ENCODE results near the gene RASD1.

RASD1 gene

GRCh38 chr17:17527956-17528500 lies 31.8 kb upstream of the RASD1 start:
- in situ Hi-C loops (cut with HindIII; ENCODE audit: low sequenced_read_pairs) = loop anchor here (10.0 kb wide), 1 partner anchor 57 kb away; no protein-coding TSS in a partner anchor

- in situ Hi-C loops (cut with HindIII; ENCODE audit: low sequenced_read_pairs) = loop anchor here (10.0 kb wide), 1 partner anchor 57 kb away; no protein-coding TSS in a partner anchor
These were observed 31.3 kb upstream of the RASD1 start for GRCh38 chr17:17527534-17527933.

GRCh38 chr17:17526369-17526768 lies 30.2 kb upstream of the RASD1 start:
- in situ Hi-C loops (cut with HindIII; ENCODE audit: low sequenced_read_pairs) = loop anchor here (10.0 kb wide), 1 partner anchor 58 kb away; no protein-coding TSS in a partner anchor

GRCh38 chr17:17525956-17526355 lies 29.8 kb upstream of the RASD1 start:
- in situ Hi-C loops (cut with HindIII; ENCODE audit: low sequenced_read_pairs) = loop anchor here (10.0 kb wide), 1 partner anchor 59 kb away; no protein-coding TSS in a partner anchor

GRCh38 chr17:17525311-17525710 lies 29.1 kb upstream of the RASD1 start:
- in situ Hi-C loops (cut with HindIII; ENCODE audit: low sequenced_read_pairs) = loop anchor here (10.0 kb wide), 1 partner anchor 59 kb away; no protein-coding TSS in a partner anchor

- in situ Hi-C loops (cut with HindIII; ENCODE audit: low sequenced_read_pairs) = loop anchor here (10.0 kb wide), 1 partner anchor 61 kb away; no protein-coding TSS in a partner anchor
These were observed 27.7 kb upstream of the RASD1 start for GRCh38 chr17:17523731-17524490.

GRCh38 chr17:17523001-17523730 lies 27.0 kb upstream of the RASD1 start:
- in situ Hi-C loops (cut with HindIII; ENCODE audit: low sequenced_read_pairs) = loop anchor here (10.0 kb wide), 1 partner anchor 62 kb away; no protein-coding TSS in a partner anchor

GRCh38 chr17:17520599-17521232 lies 24.5 kb upstream of the RASD1 start:
- in situ Hi-C loops (cut with HindIII; ENCODE audit: low sequenced_read_pairs) = loop anchor here (10.0 kb wide), 1 partner anchor 64 kb away; no protein-coding TSS in a partner anchor

GRCh38 chr17:17519886-17520285 lies 23.7 kb upstream of the RASD1 start:
- in situ Hi-C loops (cut with HindIII; ENCODE audit: low sequenced_read_pairs) = loop anchor here (10.0 kb wide), 1 partner anchor 65 kb away; no protein-coding TSS in a partner anchor

- in situ Hi-C loops (cut with HindIII; ENCODE audit: low sequenced_read_pairs) = no loop called here
These were observed 22.8 kb upstream of the RASD1 start for GRCh38 chr17:17518951-17519350.

- in situ Hi-C loops (cut with HindIII; ENCODE audit: low sequenced_read_pairs) = no loop called here
These were observed 21.8 kb upstream of the RASD1 start for GRCh38 chr17:17518014-17518413.

- in situ Hi-C loops (cut with HindIII; ENCODE audit: low sequenced_read_pairs) = no loop called here
These were observed 20.9 kb upstream of the RASD1 start for GRCh38 chr17:17516941-17517720.

- in situ Hi-C loops (cut with HindIII; ENCODE audit: low sequenced_read_pairs) = no loop called here
These were observed 20.0 kb upstream of the RASD1 start for GRCh38 chr17:17515934-17516930.

GRCh38 chr17:17514993-17515933 lies 19.1 kb upstream of the RASD1 start:
- in situ Hi-C loops (cut with HindIII; ENCODE audit: low sequenced_read_pairs) = no loop called here

- in situ Hi-C loops (cut with HindIII; ENCODE audit: low sequenced_read_pairs) = no loop called here
These were observed 18.3 kb upstream of the RASD1 start for GRCh38 chr17:17514361-17514992.

GRCh38 chr17:17513626-17514025 lies 17.4 kb upstream of the RASD1 start:
- in situ Hi-C loops (cut with HindIII; ENCODE audit: low sequenced_read_pairs) = no loop called here

- in situ Hi-C loops (cut with HindIII; ENCODE audit: low sequenced_read_pairs) = no loop called here
These were observed 16.7 kb upstream of the RASD1 start for GRCh38 chr17:17512866-17513265.

Data from DLD1 (cell line).